ENCODE measurements around the gene C19orf44. TPM values are rescaled to one million over a fixed set of nuclear protein-coding genes. Genes with fewer than 3 reads are reported as not detected.
"Not testable (repeated sequence)": the region's sequence is repeated elsewhere in the genome, so short reads cannot be mapped to it uniquely, and the experiment has no call there.

The C19orf44 gene
- total RNA-seq, 5 donors from 2014 or later (not counting 1 experiment from before 2014, with no cell fraction given) = 2.3 to 4.6 (median 3.3) TPM

DNA sequence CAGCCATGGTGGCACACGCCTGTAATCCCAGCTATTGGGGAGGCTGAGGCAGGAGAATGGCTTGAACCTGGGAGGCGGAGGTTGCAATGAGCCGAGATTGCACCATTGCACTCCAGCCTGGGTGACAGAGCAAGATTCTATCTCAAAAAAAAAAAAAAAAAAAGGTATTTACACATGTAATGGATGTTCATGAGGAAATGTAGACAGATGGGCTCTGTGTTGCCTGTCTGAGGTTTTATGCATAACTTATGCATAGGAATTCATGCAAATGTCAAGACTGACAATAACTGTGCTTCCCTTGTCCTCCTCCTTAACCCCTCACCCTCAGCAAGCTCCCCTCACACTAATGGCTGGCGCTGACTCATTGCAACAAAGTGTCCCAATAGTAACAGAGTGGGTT lies 9.7 kb upstream of the C19orf44 start:
- H3K9me3 ChIP-seq; DNase-seq; H3K36me3 Mint-ChIP-seq; POLR2A ChIA-PET; H3K27ac ChIP-seq (ENCODE audit: low read length); ATAC-seq (replicated peaks in 1 of 4); H3K4me3 Mint-ChIP-seq; H3K9me3 Mint-ChIP-seq; H3K27ac Mint-ChIP-seq; H3K4me1 Mint-ChIP-seq; H3K4me3 ChIP-seq (ENCODE audit: control insufficient read depth in 1 of 2, extremely low read depth in 1 of 2, low read length in 1 of 2); H3K4me1 ChIP-seq (ENCODE audit: control insufficient read depth in 1 of 2, extremely low read depth in 1 of 2, insufficient read depth in 2 of 2, low read length in 2 of 2); H3K27me3 ChIP-seq (replicated peaks in 1 of 2; ENCODE audit: control insufficient read depth in 2 of 2, extremely low read depth in 1 of 2, insufficient read depth in 2 of 2, low read length in 1 of 2); CTCF ChIA-PET; H3K36me3 ChIP-seq (ENCODE audit: control insufficient read depth in 2 of 2, extremely low read depth in 1 of 2, insufficient read depth in 1 of 2, low read length in 1 of 2); H3K27me3 Mint-ChIP-seq: not testable (repeated sequence)
- no CpG with 5 or more reads among the region's 4 CpGs for whole genome bisulfite sequencing (ENCODE audit: insufficient coverage)

DNA sequence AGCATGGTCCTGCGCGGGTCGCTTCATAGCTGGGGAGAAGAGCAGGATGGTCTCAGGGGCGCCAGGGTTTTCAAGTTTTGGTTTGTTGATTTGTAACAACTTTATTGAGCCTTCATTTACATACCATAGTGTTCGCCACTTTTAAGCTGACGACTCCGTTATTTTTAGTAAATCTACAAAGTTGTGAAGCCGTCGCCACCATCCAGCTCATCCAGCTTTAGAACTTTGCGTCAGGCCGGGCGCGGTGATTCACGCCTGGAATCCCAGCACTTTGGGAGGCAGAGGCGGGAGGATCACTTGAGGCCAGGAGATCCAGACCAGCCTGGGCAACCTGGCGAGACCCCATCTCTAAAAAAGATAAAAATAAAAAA lies 404 bp downstream of the C19orf44 start:
- Histone ChIP-seq H3K36me3 (ENCODE audit: control insufficient read depth in 2 of 2, extremely low read depth in 1 of 2, insufficient read depth in 1 of 2, low read length in 1 of 2) (no peaks in the 10 kb centered on the region), H3K4me3 (ENCODE audit: control insufficient read depth in 1 of 2, extremely low read depth in 1 of 2, low read length in 1 of 2) (peak overlapping the region; percentile 64 to 73), H3K27ac (ENCODE audit: low read length) (peak overlapping the region; percentile 57), H3K27me3 (replicated peaks in 1 of 2; ENCODE audit: control insufficient read depth in 2 of 2, extremely low read depth in 1 of 2, insufficient read depth in 2 of 2, low read length in 1 of 2) (no peaks in the 10 kb centered on the region), H3K4me1 (ENCODE audit: control insufficient read depth in 1 of 2, extremely low read depth in 1 of 2, insufficient read depth in 2 of 2, low read length in 2 of 2) (peaks cover 0 to 16% of the 10 kb centered on the region in 2 experiments), H3K9me3 (no peaks in the 10 kb centered on the region)
- ChIA-PET POLR2A (no interaction called here), CTCF (interaction anchor here in 1 of 2 donors (1.2 kb wide), 1 partner anchor 164 kb away, joined by 4 read pairs; the partner anchor contains the start of gene TMEM38A)
- Mint-ChIP-seq H3K4me3 (peak overlapping the region; percentile 88 to 96 (median 89)), H3K9me3 (no peaks in the 10 kb centered on the region), H3K36me3 (peaks cover 4% of the 10 kb centered on the region), H3K4me1 (peaks cover 12 to 16% (median 14%) of the 10 kb centered on the region in 3 donors), H3K27me3 (no peaks in the 10 kb centered on the region), H3K27ac (peak overlapping the region; percentile 82 to 93)
- 49% methylated on average over 11 of the region's 16 CpGs for WGBS (ENCODE audit: insufficient coverage)
- no peak for DNase-seq
- ATAC-seq (replicated peaks in 1 of 4) = no peak

DNA sequence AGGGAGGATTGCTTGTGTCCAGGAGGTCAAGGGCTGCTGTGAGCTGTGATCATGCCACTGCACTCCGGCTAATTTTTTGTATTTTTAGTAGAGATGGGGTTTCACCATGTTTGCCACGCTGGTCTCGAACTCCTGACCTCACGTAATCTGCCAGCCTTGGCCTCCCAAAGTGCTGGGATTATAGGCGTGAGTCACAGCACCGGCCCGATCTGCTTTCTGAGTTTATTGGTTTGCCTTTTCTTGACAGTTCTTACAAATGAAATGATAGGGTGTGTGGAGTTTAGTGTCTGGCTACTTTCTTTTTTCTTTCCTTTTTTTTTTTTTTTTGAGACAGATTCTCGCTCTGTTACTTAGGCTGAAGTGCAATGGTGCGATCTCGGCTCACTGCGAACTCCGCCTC lies 848 bp downstream of the C19orf44 start:
- H3K27ac ChIP-seq (ENCODE audit: low read length) = no peak overlapping the region
- no peaks in the 10 kb centered on the region for H3K36me3 ChIP-seq (ENCODE audit: control insufficient read depth in 2 of 2, extremely low read depth in 1 of 2, insufficient read depth in 1 of 2, low read length in 1 of 2)
- ATAC-seq (replicated peaks in 1 of 4) (no peak), DNase-seq (no peak)
- Mint-ChIP-seq H3K36me3 (peaks cover 4% of the 10 kb centered on the region), H3K4me1 (peaks cover 12 to 16% (median 14%) of the 10 kb centered on the region in 3 donors), H3K27ac (no peak overlapping the region), H3K4me3 (peak overlapping the region; percentile 44 to 88 (median 62)), H3K27me3 (no peaks in the 10 kb centered on the region), H3K9me3 (no peaks in the 10 kb centered on the region)
- H3K4me1 ChIP-seq (ENCODE audit: control insufficient read depth in 1 of 2, extremely low read depth in 1 of 2, insufficient read depth in 2 of 2, low read length in 2 of 2) = peaks cover 0 to 16% of the 10 kb centered on the region in 2 experiments
- CTCF ChIA-PET = no interaction called here
- no peaks in the 10 kb centered on the region for H3K9me3 ChIP-seq
- no peak overlapping the region for H3K4me3 ChIP-seq (ENCODE audit: control insufficient read depth in 1 of 2, extremely low read depth in 1 of 2, low read length in 1 of 2)
- 95% methylated on average over 7 of the region's 12 CpGs for WGBS (ENCODE audit: insufficient coverage)
- POLR2A ChIA-PET = no interaction called here
- H3K27me3 ChIP-seq (replicated peaks in 1 of 2; ENCODE audit: control insufficient read depth in 2 of 2, extremely low read depth in 1 of 2, insufficient read depth in 2 of 2, low read length in 1 of 2) = no peaks in the 10 kb centered on the region

DNA sequence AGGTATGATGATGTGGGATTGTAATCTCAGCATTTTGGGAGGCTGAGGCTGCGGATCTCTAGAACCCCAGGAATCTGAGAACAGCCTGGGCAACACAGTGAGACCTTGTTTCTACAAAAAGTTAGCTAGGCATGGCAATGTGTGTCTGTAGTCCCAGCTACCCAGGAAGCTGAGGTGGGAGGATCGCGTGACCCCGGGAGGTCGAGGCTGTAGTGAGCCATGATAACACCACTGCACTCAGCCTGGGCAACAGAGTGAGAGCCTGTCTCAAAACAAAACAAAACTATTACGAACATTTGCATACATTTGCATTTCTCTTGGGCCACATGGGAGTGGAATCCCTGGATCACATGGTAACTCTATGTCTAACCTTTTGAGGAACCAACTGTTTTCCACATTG lies 1.6 kb downstream of the C19orf44 start:
- Histone ChIP-seq H3K4me1 (ENCODE audit: control insufficient read depth in 1 of 2, extremely low read depth in 1 of 2, insufficient read depth in 2 of 2, low read length in 2 of 2) (peaks cover 0 to 16% of the 10 kb centered on the region in 2 experiments), H3K9me3 (no peaks in the 10 kb centered on the region), H3K27me3 (replicated peaks in 1 of 2; ENCODE audit: control insufficient read depth in 2 of 2, extremely low read depth in 1 of 2, insufficient read depth in 2 of 2, low read length in 1 of 2) (no peaks in the 10 kb centered on the region), H3K4me3 (ENCODE audit: control insufficient read depth in 1 of 2, extremely low read depth in 1 of 2, low read length in 1 of 2) (no peak overlapping the region), H3K27ac (ENCODE audit: low read length) (no peak overlapping the region), H3K36me3 (ENCODE audit: control insufficient read depth in 2 of 2, extremely low read depth in 1 of 2, insufficient read depth in 1 of 2, low read length in 1 of 2) (no peaks in the 10 kb centered on the region)
- CTCF ChIA-PET = no interaction called here
- DNase-seq = no peak
- Mint-ChIP-seq H3K4me3 (peak overlapping the region; percentile 36 to 88 (median 59)), H3K36me3 (peaks cover 4% of the 10 kb centered on the region), H3K4me1 (peaks cover 12 to 16% (median 14%) of the 10 kb centered on the region in 3 donors), H3K9me3 (no peaks in the 10 kb centered on the region), H3K27me3 (no peaks in the 10 kb centered on the region), H3K27ac (no peak overlapping the region)
- POLR2A ChIA-PET = interaction anchor here in 1 of 2 donors (0.6 kb wide), 1 partner anchor 31 kb away, joined by 6 read pairs; no protein-coding TSS in a partner anchor
- no peak for ATAC-seq (replicated peaks in 1 of 4)
- 97% methylated on average over 3 of the region's 6 CpGs for WGBS (ENCODE audit: insufficient coverage)

DNA sequence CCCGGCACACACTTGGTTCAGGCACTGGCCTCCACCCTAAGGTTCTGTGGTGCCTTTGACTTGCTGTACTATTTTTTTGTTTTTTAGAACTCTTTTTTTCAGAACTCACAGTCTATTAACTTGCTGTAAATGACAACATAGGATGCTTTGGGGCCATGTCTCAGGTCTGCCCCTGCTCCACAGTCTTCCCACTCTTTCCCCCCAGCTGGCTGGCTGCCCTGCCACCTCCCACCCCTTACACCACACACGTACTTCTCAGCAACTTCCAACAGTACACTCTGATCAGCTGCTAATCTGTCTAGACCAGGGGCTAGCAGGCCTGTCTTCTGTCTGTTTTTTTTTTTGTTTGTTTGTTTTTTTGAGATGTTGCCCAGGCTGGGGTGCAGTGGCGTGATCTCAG lies 8.1 kb downstream of the C19orf44 start:
- ATAC-seq (replicated peaks in 1 of 4) (no peak), DNase-seq (no peak)
- H3K4me3 ChIP-seq (ENCODE audit: control insufficient read depth in 1 of 2, extremely low read depth in 1 of 2, low read length in 1 of 2) = no peak overlapping the region
- no peaks in the 10 kb centered on the region for H3K27me3 ChIP-seq (replicated peaks in 1 of 2; ENCODE audit: control insufficient read depth in 2 of 2, extremely low read depth in 1 of 2, insufficient read depth in 2 of 2, low read length in 1 of 2)
- CTCF ChIA-PET = interaction anchor here in 1 of 2 donors (0.6 kb wide), 1 partner anchor 209 kb away, joined by 3 read pairs; no protein-coding TSS in a partner anchor
- POLR2A ChIA-PET = no interaction called here
- Mint-ChIP-seq H3K9me3 (no peaks in the 10 kb centered on the region), H3K27me3 (no peaks in the 10 kb centered on the region), H3K27ac (no peak overlapping the region), H3K4me3 (no peak overlapping the region), H3K4me1 (peaks cover 0 to 2% (median 0%) of the 10 kb centered on the region in 3 donors), H3K36me3 (peaks cover 15% of the 10 kb centered on the region)
- no peaks in the 10 kb centered on the region for H3K4me1 ChIP-seq (ENCODE audit: control insufficient read depth in 1 of 2, extremely low read depth in 1 of 2, insufficient read depth in 2 of 2, low read length in 2 of 2)
- no peak overlapping the region for H3K27ac ChIP-seq (ENCODE audit: low read length)
- WGBS (ENCODE audit: insufficient coverage) = 100% methylated on average over 1 of the region's 3 CpGs
- H3K9me3 ChIP-seq = no peaks in the 10 kb centered on the region
- peaks cover 2% of the 10 kb centered on the region in 2 donors for H3K36me3 ChIP-seq (ENCODE audit: control insufficient read depth in 2 of 2, extremely low read depth in 1 of 2, insufficient read depth in 1 of 2, low read length in 1 of 2)

DNA sequence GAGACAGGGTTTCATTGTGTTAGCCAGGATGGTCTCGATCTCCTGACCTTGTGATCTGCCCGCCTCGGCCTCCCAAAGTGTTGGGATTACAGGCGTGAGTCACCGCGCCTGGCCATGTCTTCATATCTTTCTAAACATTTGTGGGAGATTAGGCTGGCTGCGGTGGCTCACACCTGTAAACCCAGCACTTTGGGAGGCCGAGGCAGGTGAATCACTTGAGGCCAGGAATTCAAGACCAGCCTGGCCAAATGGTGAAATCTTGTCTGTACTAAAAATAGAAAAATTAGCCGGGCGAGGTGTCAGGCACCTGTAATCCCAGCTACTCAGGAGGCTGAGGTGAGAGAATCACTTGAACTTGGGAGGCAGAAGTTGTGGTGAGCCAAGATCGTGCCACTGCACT lies 10.0 kb downstream of the C19orf44 start:
- peaks cover 18% of the 10 kb centered on the region for H3K36me3 Mint-ChIP-seq
- H3K4me1 ChIP-seq (ENCODE audit: control insufficient read depth in 1 of 2, extremely low read depth in 1 of 2, insufficient read depth in 2 of 2, low read length in 2 of 2); H3K9me3 ChIP-seq; H3K36me3 ChIP-seq (ENCODE audit: control insufficient read depth in 2 of 2, extremely low read depth in 1 of 2, insufficient read depth in 1 of 2, low read length in 1 of 2); ATAC-seq (replicated peaks in 1 of 4); H3K4me3 ChIP-seq (ENCODE audit: control insufficient read depth in 1 of 2, extremely low read depth in 1 of 2, low read length in 1 of 2); H3K27ac ChIP-seq (ENCODE audit: low read length); H3K4me1 Mint-ChIP-seq; H3K27ac Mint-ChIP-seq; H3K9me3 Mint-ChIP-seq; POLR2A ChIA-PET; CTCF ChIA-PET; H3K27me3 ChIP-seq (replicated peaks in 1 of 2; ENCODE audit: control insufficient read depth in 2 of 2, extremely low read depth in 1 of 2, insufficient read depth in 2 of 2, low read length in 1 of 2); H3K4me3 Mint-ChIP-seq; DNase-seq; H3K27me3 Mint-ChIP-seq: not testable (repeated sequence)
- WGBS (ENCODE audit: insufficient coverage) = 94% methylated on average over 6 of the region's 11 CpGs

DNA sequence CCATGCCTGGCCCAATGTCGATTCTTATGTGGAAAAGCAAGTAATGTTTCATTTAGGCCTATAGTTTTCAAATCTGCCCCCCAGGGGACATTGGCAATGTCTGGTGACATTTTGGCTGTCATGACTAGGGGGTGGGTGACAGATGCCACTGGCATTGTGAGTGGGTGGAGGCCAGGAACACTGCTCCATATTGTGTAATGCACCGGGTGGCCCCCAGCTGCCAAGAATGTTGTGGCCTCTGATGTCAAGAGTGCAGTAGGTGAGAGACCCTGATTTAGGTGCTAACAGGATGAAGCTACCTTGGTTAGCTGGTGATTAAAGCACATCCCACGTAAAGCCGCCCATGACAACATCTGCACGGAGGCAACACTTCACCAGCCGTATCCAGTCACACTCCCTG lies 10.8 kb downstream of the C19orf44 start:
- POLR2A ChIA-PET = interaction anchor here in 1 of 2 donors (0.7 kb wide), 1 partner anchor 19 kb away, joined by 3 read pairs; no protein-coding TSS in a partner anchor
- WGBS (ENCODE audit: insufficient coverage) = 95% methylated on average over 3 of the region's 6 CpGs
- CTCF ChIA-PET = interaction anchor here in 1 of 2 donors (0.6 kb wide), 1 partner anchor 9 kb away, joined by 3 read pairs; no protein-coding TSS in a partner anchor
- DNase-seq (no peak), ATAC-seq (replicated peaks in 1 of 4) (no peak)
- no peak overlapping the region for H3K27ac ChIP-seq (ENCODE audit: low read length)
- H3K9me3 ChIP-seq = no peaks in the 10 kb centered on the region
- H3K27me3 ChIP-seq (replicated peaks in 1 of 2; ENCODE audit: control insufficient read depth in 2 of 2, extremely low read depth in 1 of 2, insufficient read depth in 2 of 2, low read length in 1 of 2) = no peaks in the 10 kb centered on the region
- Mint-ChIP-seq H3K9me3 (no peaks in the 10 kb centered on the region), H3K4me1 (peaks cover 0 to 2% (median 0%) of the 10 kb centered on the region in 3 donors), H3K27me3 (no peaks in the 10 kb centered on the region), H3K4me3 (no peak overlapping the region), H3K36me3 (peaks cover 16% of the 10 kb centered on the region), H3K27ac (no peak overlapping the region)
- H3K36me3 ChIP-seq (ENCODE audit: control insufficient read depth in 2 of 2, extremely low read depth in 1 of 2, insufficient read depth in 1 of 2, low read length in 1 of 2) = peaks cover 2 to 7% of the 10 kb centered on the region in 2 donors
- no peaks in the 10 kb centered on the region for H3K4me1 ChIP-seq (ENCODE audit: control insufficient read depth in 1 of 2, extremely low read depth in 1 of 2, insufficient read depth in 2 of 2, low read length in 2 of 2)
- H3K4me3 ChIP-seq (ENCODE audit: control insufficient read depth in 1 of 2, extremely low read depth in 1 of 2, low read length in 1 of 2) = no peak overlapping the region

Data from T-cell (primary cell).